NCI-H82 treated with DMSO at 0.1 percent for 48 hours (cell line): ENCODE data around the gene TM9SF4.

ENCODE experiments used
- DNase-seq: peaks from one replicate; lab custom pipeline; 2025; ENCODE audit not compliant: unreplicated experiment; lab: John Stamatoyannopoulos, UW

Gene TM9SF4

GRCh38 chr20:32128167-32128566 lies 18.7 kb downstream of the TM9SF4 start:
- DNase-seq = no peak

- DNase-seq = no peak
Measured at GRCh38 chr20:32129863-32130262, 20.3 kb downstream of the TM9SF4 start.

DNA sequence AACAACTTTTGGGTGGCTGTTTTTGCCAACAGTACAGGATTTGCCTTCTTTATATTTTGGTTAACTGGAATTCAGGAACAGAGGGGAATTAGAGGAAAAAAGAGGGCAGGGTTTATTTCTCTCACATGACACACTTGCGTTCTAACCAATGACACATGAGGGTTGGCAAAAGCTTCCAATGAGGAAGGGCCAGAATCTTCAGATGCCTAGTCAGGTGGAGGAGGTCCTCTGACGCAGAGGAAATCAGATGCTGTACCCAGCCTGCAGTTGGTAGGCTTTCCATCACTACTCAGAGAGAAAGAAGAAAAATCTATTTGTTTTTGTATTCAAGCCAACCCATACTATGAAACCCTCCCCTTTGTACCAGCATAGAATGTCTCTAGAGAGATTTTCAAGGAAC lies 20.8 kb downstream of the TM9SF4 start:
- no peak for DNase-seq

GRCh38 chr20:32130965-32131364 lies 21.5 kb downstream of the TM9SF4 start:
- DNase-seq = no peak

- no peak for DNase-seq
Measured at GRCh38 chr20:32132911-32133549, 23.5 kb downstream of the TM9SF4 start.

- no peak for DNase-seq
Measured at GRCh38 chr20:32134026-32134425, 24.5 kb downstream of the TM9SF4 start.

DNA sequence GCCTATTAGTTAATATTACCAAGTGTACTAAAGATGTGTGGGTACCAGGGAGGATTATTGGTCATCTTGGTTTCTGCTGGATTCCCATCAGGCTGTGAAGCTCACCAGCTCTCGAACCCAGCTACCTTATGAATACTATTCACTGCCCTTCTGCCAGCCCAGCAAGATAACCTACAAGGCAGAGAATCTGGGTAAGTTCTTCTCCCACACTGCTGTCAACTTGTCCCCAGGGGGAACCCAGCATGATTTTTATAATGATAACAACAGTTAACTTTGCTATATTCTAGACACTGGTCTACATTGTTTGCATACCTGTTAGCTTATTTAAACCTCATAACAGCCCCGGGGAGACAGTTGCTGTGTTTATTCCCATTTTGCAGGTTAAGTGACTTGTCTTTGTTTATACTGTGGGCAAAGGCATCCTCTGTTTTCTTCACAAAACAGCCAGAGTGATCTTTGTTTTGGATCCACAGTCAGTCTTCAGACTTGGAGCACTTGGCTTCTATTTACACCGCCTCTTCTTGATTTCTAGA lies 26.5 kb downstream of the TM9SF4 start:
- no peak for DNase-seq

GRCh38 chr20:32138921-32139320 lies 29.4 kb downstream of the TM9SF4 start:
- no peak for DNase-seq

DNA sequence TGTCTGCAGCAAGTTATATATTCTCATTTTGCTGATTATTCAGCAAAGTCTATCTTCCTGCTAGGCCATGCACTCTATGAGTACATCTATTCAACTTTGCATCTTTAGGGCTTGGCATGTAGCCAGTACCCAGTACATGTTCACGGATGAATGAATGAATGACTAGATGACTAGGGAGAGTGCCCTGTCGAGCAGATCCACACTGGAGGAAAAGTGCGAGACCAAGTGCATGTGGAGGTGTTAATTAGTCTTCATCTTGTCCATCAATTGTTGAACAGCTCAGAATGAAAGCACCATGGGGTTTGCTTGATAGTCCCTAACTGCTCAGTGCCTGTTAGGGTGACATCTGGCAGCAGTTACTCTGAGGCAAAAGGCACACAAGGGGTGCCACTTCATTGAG lies 30.4 kb downstream of the TM9SF4 start:
- no peak for DNase-seq

GRCh38 chr20:32140603-32141002 lies 31.1 kb downstream of the TM9SF4 start:
- DNase-seq = no peak

- no peak for DNase-seq
Measured at GRCh38 chr20:32141465-32141980, 32.0 kb downstream of the TM9SF4 start.

DNA sequence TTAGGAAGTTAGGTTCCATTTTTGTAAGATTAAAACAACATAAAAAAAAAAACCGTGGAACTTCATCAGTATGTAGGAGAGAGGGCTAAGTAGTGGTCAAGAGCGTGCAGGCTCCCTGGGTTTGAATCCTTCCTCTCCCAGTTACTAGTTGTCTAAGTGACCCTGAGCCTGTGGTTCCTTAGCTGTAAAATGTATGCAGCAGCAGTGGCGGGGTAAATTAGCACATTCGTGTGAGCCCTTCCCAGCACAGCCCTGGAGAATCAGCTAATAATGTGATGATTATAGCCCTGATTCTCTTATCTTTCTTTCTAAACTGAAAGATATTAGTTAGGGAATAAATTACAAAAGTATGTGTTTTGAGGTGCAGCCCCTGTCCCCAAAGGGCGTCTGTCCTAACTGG lies 32.6 kb downstream of the TM9SF4 start:
- no peak for DNase-seq

DNA sequence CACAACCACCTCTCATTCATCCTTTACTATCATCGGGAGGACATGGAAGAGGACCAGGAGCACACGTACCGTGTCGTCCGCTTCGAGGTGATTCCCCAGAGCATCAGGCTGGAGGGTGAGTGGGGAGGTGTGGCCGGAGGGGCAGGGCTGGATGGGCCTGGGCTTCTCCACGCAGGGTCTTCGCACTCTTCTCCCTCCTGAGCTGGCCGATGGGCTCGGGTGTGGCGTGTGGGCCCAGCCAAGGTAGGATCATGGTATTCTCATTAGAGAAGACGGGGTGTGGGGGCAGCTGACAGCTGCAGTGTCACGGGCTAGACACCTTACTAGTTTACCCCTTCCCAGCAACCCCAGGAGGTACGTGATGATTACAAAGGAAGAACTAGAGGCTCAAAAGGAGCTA lies 33.5 kb downstream of the TM9SF4 start:
- no peak for DNase-seq

DNA sequence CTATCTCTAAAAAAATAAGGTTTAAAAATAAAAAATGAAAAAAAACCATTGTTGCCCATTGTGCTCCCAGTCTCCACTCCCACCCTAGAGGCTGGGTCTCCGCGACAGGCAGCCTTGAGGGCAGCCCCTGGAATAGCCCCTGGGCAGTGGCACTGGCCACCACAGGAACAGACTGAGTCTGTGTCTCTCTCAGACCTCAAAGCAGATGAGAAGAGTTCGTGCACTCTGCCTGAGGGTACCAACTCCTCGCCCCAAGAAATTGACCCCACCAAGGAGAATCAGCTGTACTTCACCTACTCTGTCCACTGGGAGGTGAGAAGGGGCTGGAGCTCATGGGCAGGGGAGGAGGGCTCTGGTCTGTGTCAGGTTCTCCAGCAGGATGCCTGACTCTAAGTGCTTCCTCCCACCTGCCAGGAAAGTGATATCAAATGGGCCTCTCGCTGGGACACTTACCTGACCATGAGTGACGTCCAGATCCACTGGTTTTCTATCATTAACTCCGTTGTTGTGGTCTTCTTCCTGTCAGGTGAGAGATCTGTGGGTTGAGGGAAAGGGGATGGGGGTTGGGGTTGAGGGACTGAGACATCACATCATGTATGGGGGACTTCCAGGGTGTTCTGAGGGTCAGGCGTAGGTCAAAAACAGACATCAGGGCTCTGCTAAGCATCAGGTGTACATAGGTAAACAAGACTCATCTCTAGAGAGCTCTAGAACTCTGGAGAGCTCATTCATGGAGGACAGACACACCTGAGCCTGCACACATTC lies 35.6 kb downstream of the TM9SF4 start:
- no peak for DNase-seq

- no peak for DNase-seq
Measured at GRCh38 chr20:32149566-32150170, 40.2 kb downstream of the TM9SF4 start.

GRCh38 chr20:32150291-32150848 lies 40.9 kb downstream of the TM9SF4 start:
- DNase-seq = no peak

DNA sequence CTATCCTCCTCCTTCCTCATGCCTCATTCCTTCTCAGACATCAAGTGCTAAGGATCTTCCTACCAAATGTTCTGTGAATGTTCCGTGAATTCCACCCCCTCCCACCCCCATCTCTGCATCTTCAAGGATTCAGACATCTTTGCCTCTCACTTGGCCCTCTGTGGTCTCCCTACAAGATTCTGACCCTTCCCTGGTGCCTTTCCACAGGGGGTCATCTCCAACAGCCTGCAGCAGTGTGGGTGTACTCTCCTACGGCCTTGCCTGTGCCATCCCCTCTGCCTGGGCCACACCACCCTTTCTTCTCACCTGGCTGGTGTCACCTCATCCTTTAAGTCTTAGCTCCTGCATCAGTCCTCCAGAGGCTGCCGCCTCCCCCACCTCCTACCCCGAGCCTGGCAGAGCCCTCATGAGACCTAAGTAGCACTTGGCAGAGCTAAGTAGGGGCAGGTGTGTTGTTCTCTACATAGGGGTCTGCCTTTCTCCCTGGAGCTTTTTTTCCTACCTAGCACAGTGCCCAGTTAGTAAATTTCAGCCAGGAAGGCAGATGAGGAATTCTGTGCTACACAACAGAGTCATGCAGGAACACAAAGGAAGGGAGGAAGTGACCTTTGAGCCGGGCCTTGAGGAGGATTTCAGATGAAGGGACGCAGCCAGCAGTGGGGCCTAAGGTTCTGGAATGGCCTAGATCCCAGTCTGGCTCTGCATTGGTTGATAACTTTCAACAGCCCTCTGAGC lies 43.1 kb downstream of the TM9SF4 start:
- DNase-seq = no peak

GRCh38 chr20:32153156-32153665 lies 43.7 kb downstream of the TM9SF4 start:
- DNase-seq = no peak

DNA sequence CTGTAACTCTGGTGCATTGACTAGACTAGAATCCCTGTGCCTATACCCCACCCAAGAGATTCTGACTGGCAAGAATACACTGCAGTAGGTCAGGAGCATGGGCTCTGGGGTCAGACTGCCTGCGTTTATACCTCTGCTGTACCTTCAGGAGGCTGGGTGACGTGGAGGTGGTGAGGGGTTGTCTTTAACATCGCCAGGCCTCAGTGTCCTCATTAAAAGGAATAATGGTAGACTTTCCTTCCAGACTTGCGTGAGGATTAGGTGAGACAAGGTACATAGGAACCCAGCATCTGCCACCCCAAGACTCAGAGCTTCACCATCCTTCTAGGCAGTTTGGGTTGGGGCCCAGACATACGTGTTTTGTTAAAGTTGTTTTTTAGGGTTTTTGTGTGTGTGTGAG lies 44.3 kb downstream of the TM9SF4 start:
- no peak for DNase-seq
